PC-9 (cell line): ENCODE data around the gene RAD50.

Source experiments
- EZH2 ChIP-seq: fragments of 200-600 bp; sonication (generic); IDR thresholded peaks from 2 replicates; pipeline ENCODE4 v1.8.0; 2017; ENCODE audit warnings: antibody characterized with exemption, low read depth
- TF ChIP-seq, protein P1 (sequence below): fragments of 200-600 bp; sonication (generic); conservative IDR thresholded peaks from 2 replicates; pipeline ENCODE4 v1.6.1; 2017; ENCODE audit warnings: mixed run types, antibody characterized with exemption, mild to moderate bottlenecking, moderate library complexity

DNA sequence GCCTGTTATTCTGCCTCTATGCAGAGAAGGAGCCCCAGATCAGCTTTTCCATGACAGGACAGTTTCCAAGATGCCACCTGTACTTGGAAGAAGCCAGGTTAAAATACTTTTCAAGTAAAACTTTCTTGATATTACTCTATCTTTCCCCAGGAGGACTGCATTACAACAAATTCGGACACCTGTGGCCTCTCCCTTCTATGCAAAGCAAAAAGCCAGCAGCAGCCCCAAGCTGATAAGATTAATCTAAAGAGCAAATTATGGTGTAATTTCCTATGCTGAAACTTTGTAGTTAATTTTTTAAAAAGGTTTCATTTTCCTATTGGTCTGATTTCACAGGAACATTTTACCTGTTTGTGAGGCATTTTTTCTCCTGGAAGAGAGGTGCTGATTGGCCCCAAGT, 116.7 kb downstream of the RAD50 start:
- TF ChIP-seq EZH2: no peak
- TF ChIP-seq, protein P1, sequence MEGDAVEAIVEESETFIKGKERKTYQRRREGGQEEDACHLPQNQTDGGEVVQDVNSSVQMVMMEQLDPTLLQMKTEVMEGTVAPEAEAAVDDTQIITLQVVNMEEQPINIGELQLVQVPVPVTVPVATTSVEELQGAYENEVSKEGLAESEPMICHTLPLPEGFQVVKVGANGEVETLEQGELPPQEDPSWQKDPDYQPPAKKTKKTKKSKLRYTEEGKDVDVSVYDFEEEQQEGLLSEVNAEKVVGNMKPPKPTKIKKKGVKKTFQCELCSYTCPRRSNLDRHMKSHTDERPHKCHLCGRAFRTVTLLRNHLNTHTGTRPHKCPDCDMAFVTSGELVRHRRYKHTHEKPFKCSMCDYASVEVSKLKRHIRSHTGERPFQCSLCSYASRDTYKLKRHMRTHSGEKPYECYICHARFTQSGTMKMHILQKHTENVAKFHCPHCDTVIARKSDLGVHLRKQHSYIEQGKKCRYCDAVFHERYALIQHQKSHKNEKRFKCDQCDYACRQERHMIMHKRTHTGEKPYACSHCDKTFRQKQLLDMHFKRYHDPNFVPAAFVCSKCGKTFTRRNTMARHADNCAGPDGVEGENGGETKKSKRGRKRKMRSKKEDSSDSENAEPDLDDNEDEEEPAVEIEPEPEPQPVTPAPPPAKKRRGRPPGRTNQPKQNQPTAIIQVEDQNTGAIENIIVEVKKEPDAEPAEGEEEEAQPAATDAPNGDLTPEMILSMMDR: no peak
